Stimulated activated effector memory CD8-positive, alpha-beta T cell treated with anti-CD3 and anti-CD28 coated beads, Interleukin-12 subunit alpha, Interleukin-12 subunit beta, amount 100 ng/mL, for 72 hours (primary cell): Measurements from ENCODE around the gene YWHAE.
"Not testable (repeated sequence)": the region's sequence is repeated elsewhere in the genome, so short reads cannot be mapped to it uniquely, and the experiment has no call there.

ENCODE experiments used
- ATAC-seq: fragments of 150-1000 bp; cut with Tn5 transposase; 2 replicates; pipeline ENCODE4 v1.10.0; 2021
- DNase-seq, 2 donors: peaks; one replicate each; pipeline ENCODE4 v3.0.0; 2021 to 2022; ENCODE audit warnings: low spot score in 2 of 2
- H3K27ac Mint-ChIP-seq: one replicate; pipeline ENCODE4 v1.8.0; 2022; ENCODE audit warnings: mild to moderate bottlenecking, mixed read lengths
- H3K36me3 Mint-ChIP-seq: one replicate; pipeline ENCODE4 v1.8.0; 2022; ENCODE audit warnings: mild to moderate bottlenecking, mixed read lengths
- H3K4me1 Mint-ChIP-seq: one replicate; pipeline ENCODE4 v1.8.0; 2022; ENCODE audit warnings: mixed read lengths
- H3K4me3 Mint-ChIP-seq: one replicate; pipeline ENCODE4 v1.8.0; 2022; ENCODE audit warnings: mild to moderate bottlenecking, mixed read lengths
- H3K9me3 Mint-ChIP-seq: one replicate; pipeline ENCODE4 v1.8.0; 2022; ENCODE audit warnings: mixed read lengths

The YWHAE gene

DNA sequence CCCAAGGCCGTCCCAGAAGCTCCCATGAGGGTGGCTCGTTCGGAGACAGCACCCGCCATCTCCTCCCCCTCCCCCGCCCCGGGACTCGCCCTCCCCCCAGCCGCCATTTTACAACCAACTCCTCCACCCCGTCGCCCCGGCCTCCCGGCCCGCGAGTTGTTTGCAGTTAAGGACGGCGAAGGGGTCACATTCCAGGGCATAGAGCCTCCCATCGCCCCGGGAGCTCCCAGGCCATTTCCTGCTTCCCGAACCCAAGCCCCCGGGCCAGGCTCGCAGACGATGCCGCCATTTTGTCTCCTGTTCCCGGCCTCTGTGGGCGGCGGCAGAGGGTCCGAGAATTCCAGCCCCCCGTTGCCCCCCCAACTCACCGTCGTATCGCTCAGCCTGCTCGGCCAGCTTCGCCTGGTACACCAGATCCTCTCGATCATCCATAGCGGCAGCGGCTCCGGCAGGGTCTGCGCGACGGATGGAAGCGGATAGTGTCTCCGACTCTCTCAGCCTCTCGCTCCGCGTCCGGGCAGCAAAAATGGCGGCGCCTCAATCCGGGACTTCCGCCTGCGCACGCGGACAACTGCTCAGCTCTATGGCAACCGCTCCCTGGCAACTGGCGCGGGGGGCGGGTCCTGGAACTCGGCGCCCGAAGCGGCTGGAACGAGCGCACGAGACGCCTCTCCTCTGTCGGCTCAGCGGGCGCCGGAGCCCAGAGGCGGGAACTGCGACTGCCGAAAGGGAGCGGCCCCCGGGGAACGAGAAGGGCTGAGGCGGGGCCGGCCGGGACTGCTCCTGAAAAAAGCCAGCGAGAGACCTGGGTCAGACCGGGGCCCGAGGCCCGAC is at the start of gene YWHAE:
YWHAE (minus strand) TSS at position 544 of the 834 bp plus-strand sequence; CDS start at position 432, 112 bp downstream.
- ATAC-seq (peak; percentile 94), DNase-seq (peak; percentile 92 to 98)
- peaks cover 22% of the 10 kb centered on the region for H3K4me1 Mint-ChIP-seq
- peaks cover 57% of the 10 kb centered on the region for H3K36me3 Mint-ChIP-seq
- peak within 1 kb of the TSS; percentile 100 for H3K27ac Mint-ChIP-seq
- H3K4me3 Mint-ChIP-seq: peak within 1 kb of the TSS; percentile 99
- H3K9me3 Mint-ChIP-seq: no peaks in the 10 kb centered on the region

DNA sequence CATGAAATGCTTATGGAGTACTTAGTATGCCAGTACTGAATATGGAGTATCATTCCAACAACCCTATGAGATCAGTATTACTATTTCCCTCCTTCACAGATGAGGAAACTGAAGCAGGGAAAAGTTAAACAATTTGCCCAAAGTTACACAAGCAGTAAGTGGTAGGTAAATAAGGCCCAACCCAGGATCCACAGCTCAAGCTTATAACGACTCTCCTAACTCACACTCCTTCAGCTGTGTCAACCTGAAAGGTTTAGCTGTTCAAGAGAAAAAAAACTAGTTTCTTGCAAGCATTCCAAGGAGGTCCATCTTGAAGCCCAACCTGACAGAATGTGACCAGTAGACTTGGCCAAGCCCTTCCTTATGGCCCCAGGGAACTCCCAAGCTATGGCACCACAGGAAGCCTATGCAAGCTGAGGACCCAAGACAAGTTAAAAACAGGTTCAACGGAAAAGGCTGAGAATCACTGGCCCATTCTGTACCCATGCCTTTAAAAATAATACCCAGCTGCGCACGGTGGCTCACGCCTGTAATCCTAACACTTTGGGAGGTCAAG is 49.5 kb upstream of the YWHAE start:
- Mint-ChIP-seq H3K4me1 (peaks cover 55% of the 10 kb centered on the region), H3K9me3 (no peaks in the 10 kb centered on the region), H3K27ac (no peak overlapping the region), H3K36me3 (peaks cover 75% of the 10 kb centered on the region), H3K4me3 (no peak overlapping the region)
- DNase-seq (no peak), ATAC-seq (no peak)

DNA sequence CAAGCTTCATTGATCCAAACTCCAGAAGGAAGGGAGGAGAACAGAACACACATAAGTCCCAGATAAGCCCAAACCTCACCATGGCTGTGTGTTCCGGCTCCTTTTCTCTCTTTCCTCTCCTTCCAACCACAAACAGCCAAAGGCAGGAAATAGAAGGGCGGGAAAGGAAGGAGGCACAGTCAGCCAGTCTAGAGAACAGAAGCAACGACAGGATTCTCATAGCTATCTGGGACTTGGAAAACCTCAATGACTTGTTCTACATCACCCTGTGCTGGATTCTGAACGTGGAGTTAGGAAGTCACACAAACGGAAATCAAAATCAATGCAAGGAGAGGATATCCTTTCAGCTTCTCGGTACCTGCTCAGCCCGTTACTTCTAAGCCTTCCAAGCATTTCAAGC is 47.0 kb upstream of the YWHAE start:
- Mint-ChIP-seq H3K36me3 (peaks cover 67% of the 10 kb centered on the region), H3K4me1 (peaks cover 33% of the 10 kb centered on the region), H3K9me3 (no peaks in the 10 kb centered on the region), H3K4me3 (no peak overlapping the region), H3K27ac (no peak overlapping the region)
- ATAC-seq: no peak
- no peak for DNase-seq

DNA sequence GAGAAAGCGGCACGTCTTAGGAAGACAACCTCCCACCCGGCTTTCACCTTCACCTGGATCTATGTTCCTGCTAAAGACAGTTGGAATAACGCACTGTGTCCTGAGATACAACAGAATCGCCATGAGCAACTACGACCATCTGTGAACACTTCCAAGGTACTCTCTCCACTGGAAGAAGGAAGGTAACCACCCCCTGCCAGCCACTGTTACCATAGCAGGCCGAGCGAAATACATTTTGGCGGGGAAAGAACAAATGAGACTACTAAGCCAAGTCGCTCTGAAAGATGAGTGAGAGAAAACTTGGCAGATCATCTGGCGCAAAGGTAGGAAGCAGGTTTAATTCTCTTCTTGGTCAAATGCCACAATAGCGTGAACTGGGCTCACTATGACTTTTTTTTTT is 46.2 kb upstream of the YWHAE start:
- no peaks in the 10 kb centered on the region for H3K9me3 Mint-ChIP-seq
- no peak for DNase-seq
- ATAC-seq: no peak
- no peak overlapping the region for H3K4me3 Mint-ChIP-seq
- peaks cover 25% of the 10 kb centered on the region for H3K4me1 Mint-ChIP-seq
- H3K27ac Mint-ChIP-seq: peak overlapping the region; percentile 37
- peaks cover 66% of the 10 kb centered on the region for H3K36me3 Mint-ChIP-seq

DNA sequence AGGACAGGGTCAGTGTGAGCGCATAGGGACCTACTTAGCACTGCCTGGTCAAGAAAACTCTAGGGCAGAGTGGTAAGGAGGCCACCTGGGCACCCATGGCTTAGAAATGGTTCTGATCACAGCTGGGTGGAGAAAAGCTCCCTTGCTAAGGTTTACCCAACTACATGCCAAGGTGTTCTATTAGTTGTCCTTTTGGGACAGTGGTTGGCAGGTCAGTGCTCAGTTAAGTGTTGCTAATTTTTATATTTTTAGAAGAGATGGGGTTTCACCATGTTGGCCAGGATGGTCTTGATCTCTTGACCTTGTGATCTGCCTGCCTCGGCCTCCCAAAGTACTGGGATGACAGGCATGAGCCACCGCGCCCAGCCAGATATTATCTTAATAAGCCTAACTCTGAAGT is 45.7 kb upstream of the YWHAE start:
- Mint-ChIP-seq H3K27ac (peak overlapping the region; percentile 37), H3K36me3 (peaks cover 66% of the 10 kb centered on the region), H3K4me1 (peaks cover 25% of the 10 kb centered on the region)
- H3K9me3 Mint-ChIP-seq, DNase-seq, H3K4me3 Mint-ChIP-seq, ATAC-seq: not testable (repeated sequence)

DNA sequence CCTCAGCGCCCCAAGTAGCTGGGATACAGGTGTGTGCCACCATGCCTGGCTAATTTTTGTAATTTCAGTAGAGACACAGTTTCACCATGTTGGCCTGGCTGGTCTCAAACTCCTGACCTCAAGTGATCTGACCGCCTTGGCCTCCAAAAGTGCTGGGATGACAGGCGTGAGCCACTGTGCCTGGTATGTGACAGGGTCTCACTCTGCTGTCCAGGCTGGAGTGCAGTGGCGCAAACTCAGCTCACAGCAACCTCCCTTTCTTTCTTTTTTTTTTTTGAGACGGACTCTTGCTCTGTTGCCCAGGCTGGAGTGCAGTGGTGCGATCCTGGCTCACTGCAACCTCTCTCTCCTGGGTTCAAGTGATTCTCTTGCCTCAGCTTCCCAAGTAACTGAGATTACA is 42.7 kb upstream of the YWHAE start:
- DNase-seq, ATAC-seq, H3K4me3 Mint-ChIP-seq, H3K27ac Mint-ChIP-seq, H3K9me3 Mint-ChIP-seq: not testable (repeated sequence)
- Mint-ChIP-seq H3K36me3 (peaks cover 52% of the 10 kb centered on the region), H3K4me1 (peaks cover 14% of the 10 kb centered on the region)

DNA sequence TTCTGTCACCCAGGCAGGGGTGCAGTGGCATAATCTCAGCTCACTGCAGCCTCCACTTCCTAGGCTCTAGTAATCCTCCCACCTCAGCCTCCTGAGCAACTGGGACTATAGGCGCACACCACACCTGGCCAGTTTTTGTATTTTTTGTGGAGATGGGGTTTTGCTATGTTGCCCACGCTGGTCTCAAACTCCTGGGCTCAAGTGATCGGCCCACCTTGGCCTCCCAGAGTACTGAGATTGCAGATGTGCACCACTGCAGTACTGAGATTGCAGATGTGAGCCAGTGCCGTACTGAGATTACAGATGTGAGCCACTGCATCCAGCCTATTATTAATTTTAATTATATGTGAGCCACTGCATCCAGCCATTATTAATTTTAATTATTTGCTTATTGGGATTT is 42.2 kb upstream of the YWHAE start:
- H3K36me3 Mint-ChIP-seq: peaks cover 57% of the 10 kb centered on the region
- H3K4me1 Mint-ChIP-seq: peaks cover 14% of the 10 kb centered on the region
- DNase-seq: no peak
- H3K4me3 Mint-ChIP-seq: no peak overlapping the region
- no peak for ATAC-seq
- no peaks in the 10 kb centered on the region for H3K9me3 Mint-ChIP-seq
- H3K27ac Mint-ChIP-seq: no peak overlapping the region

DNA sequence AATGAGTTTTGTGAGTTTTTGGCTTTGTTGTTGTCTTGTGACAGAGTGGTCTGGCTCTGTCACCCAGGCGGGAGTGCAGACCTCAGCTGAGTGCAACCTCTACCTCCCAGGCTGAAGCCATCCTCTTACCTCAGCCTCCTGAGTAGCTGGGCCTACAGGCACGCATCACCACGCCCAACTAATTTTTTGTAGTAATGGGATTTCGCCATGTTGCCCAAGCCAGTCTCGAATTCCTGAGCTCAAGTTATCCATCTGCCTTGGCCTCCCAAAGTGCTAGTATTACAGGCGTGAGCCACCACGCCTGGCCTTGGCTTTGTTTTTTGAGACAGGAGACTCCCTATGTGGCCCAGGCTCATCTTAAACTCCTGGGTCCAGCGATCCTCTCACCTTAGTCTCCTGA is 40.9 kb upstream of the YWHAE start:
- DNase-seq (no peak), ATAC-seq (no peak)
- H3K36me3 Mint-ChIP-seq: peaks cover 66% of the 10 kb centered on the region
- H3K4me3 Mint-ChIP-seq: no peak overlapping the region
- peaks cover 18% of the 10 kb centered on the region for H3K4me1 Mint-ChIP-seq
- H3K27ac Mint-ChIP-seq: no peak overlapping the region
- H3K9me3 Mint-ChIP-seq: no peaks in the 10 kb centered on the region

DNA sequence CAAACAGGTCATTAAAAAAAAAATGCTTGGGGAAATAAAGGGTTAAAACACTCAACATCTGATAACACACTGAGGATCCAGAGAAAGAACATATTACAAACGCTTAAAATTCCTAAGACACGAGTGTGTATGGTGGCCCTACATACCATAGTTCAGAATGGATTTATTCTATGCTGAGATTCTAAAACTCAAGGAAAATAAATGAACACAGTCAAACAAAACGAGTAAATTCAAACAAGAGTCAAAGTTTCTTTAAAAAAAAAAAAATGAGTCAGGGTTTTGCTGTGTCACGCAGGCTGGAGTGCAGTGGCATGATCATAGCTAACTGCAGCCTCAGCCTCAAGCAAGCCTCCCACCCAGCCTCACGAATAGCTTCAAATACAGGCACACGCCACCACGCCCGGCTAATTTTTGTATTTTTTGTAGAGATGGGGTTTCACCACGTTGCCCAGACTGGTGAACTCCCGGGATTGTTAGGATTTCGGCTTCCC is 38.6 kb upstream of the YWHAE start:
- H3K36me3 Mint-ChIP-seq: peaks cover 71% of the 10 kb centered on the region
- DNase-seq (no peak), ATAC-seq (no peak)
- H3K4me3 Mint-ChIP-seq: no peak overlapping the region
- H3K27ac Mint-ChIP-seq: peak overlapping the region; percentile 71
- H3K9me3 Mint-ChIP-seq: no peaks in the 10 kb centered on the region
- H3K4me1 Mint-ChIP-seq: peaks cover 14% of the 10 kb centered on the region

DNA sequence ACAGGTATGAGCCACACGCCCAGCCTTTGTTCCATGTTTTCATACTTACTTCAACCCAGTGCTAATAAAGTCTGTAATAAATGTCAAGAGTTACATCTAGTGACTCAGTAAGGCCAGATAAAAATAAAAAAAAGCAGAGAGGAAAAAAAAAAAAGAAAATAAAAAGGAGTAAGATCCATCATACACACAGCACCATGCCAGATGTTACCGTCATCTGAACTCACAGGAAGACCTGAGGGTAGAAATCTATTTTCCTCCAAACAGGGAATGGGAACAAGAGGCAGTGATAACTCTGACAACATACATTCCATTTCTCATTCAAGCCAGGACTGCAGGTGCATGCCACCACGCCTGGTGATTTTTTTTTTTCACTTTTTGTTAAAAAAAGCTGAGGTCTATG is 35.3 kb upstream of the YWHAE start:
- ATAC-seq: no peak
- DNase-seq: no peak
- H3K27ac Mint-ChIP-seq: no peak overlapping the region
- H3K4me1 Mint-ChIP-seq: peaks cover 35% of the 10 kb centered on the region
- H3K36me3 Mint-ChIP-seq: peaks cover 83% of the 10 kb centered on the region
- H3K9me3 Mint-ChIP-seq: no peaks in the 10 kb centered on the region
- no peak overlapping the region for H3K4me3 Mint-ChIP-seq

DNA sequence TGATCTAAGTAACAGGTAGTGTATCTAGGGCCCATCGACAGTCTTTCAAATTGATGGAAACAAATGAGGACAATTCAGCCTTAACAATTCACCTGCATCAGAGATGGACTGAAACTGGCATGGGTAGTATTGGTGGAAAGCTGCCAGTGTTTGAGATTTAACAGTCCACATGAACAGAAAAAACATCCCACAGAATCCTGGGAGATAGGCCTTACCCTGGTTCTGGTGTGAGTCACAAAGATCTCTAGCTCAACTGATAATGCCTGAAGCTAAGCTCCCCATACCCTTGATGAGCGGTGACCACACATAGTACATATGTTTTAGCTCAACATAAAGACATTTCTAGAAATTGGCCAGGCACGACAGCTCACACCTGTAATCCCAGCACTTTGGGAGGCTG is 34.1 kb upstream of the YWHAE start:
- no peak overlapping the region for H3K27ac Mint-ChIP-seq
- H3K9me3 Mint-ChIP-seq: no peaks in the 10 kb centered on the region
- no peak for DNase-seq
- ATAC-seq: no peak
- peaks cover 35% of the 10 kb centered on the region for H3K4me1 Mint-ChIP-seq
- no peak overlapping the region for H3K4me3 Mint-ChIP-seq
- H3K36me3 Mint-ChIP-seq: peaks cover 94% of the 10 kb centered on the region

DNA sequence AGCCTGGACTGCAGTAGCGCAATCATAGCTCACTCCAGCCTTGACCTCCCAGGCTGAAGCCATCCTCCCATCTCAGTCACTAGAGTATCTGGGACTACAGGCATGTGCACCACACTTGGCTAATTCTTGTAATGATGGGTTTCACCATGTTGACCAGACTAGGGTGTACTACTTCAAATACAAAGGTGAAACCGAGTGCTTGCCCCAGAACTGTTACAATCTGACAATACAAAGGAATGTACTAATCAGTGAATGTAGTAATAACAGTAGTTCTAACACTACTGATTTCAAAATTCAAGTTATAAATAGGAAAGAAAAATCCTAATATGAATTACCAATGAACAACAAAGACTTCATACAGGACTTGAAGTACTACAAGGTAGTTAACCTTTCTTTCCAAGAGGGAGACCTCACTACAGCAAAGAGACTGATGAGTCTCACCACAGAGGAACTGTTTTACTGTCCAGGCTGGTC is 31.6 kb upstream of the YWHAE start:
- H3K27ac Mint-ChIP-seq: peak overlapping the region; percentile 85
- no peaks in the 10 kb centered on the region for H3K9me3 Mint-ChIP-seq
- peak; percentile 92 for ATAC-seq
- DNase-seq: peak in 1 of 2 donors; percentile 52
- peak overlapping the region; percentile 14 for H3K4me3 Mint-ChIP-seq
- H3K4me1 Mint-ChIP-seq: peaks cover 32% of the 10 kb centered on the region
- H3K36me3 Mint-ChIP-seq: peaks cover 100% of the 10 kb centered on the region

DNA sequence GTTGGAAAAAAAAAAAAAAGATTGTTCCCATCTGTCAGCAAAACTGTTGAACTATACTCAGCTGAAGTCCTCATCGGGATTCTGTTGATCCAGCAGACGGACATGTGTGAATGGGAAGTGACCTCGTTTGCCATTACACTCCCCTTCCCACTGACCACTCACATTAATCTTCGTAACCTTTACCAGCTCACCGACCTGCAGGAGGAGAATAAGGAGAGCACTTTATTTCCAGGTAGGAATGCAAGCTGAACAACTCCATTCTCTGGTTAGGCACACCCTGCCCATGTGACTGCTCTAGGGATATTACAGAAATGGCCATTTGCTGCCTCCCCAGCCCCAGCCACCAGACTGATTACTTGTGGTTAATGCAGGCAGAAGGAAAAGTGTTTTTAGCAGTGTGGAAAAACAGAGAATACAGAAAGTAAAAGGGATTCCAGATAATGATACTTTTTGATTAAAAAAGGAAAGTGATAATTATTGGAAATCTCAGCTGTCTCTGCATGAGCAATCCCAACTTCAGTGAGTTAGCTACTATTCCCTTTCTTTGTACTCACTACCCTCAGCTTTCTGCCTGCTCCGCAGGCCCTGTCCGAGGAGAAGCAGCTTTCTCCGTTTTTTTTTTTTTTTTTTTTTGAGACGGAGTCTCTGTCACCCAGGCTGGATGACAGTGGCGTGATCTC is 23.6 kb upstream of the YWHAE start:
- Mint-ChIP-seq H3K36me3 (peaks cover 89% of the 10 kb centered on the region), H3K4me3 (no peak overlapping the region), H3K9me3 (no peaks in the 10 kb centered on the region), H3K4me1 (peaks cover 24% of the 10 kb centered on the region), H3K27ac (peak overlapping the region; percentile 79)
- ATAC-seq (no peak), DNase-seq (no peak)

DNA sequence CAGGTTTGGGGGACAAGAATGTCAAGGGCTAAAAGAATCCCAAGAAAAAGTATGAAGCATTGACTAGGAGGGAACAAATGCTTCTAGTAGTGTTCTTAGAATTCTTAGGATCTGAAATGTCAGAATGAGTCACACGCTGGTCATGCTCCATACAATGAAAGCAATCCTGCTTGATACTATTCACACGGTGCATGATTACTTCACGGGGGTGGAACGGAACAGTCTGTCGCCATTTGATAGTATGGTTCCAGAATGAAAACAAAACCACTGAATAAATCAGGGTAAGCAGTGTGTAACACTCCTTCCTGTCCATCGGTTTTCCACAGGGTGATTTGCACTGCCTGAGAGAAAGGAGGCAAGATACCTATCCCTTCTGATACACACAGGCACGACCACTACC is 22.9 kb upstream of the YWHAE start:
- no peaks in the 10 kb centered on the region for H3K9me3 Mint-ChIP-seq
- peaks cover 24% of the 10 kb centered on the region for H3K4me1 Mint-ChIP-seq
- H3K4me3 Mint-ChIP-seq: no peak overlapping the region
- H3K36me3 Mint-ChIP-seq: peaks cover 87% of the 10 kb centered on the region
- no peak for DNase-seq
- H3K27ac Mint-ChIP-seq: peak overlapping the region; percentile 79
- peak; percentile 51 for ATAC-seq

DNA sequence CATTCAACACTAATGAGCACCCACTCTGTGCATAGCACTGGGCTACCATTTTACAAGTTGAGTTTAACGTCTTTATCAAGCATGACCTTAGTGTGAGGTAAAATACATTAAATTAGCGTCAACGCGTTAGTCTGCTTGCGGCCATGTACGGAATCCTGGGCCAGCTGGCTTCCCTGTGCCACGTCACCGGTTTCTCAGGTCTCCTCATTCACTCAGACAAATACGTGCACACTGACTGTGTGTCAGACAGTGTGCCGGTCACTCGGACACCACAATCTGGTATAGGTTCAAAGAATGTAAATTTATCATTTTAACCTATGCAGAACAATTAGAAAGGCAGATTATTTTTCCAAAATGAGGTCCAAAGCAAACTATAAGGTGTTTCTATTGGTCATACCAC is 21.4 kb upstream of the YWHAE start:
- no peak for ATAC-seq
- H3K9me3 Mint-ChIP-seq: no peaks in the 10 kb centered on the region
- no peak overlapping the region for H3K4me3 Mint-ChIP-seq
- no peak overlapping the region for H3K27ac Mint-ChIP-seq
- peaks cover 24% of the 10 kb centered on the region for H3K4me1 Mint-ChIP-seq
- DNase-seq: no peak
- peaks cover 82% of the 10 kb centered on the region for H3K36me3 Mint-ChIP-seq
